K562 (cell line): ENCODE data around the gene ENTPD3. TPM values are rescaled to one million over a fixed set of nuclear protein-coding genes. Genes with fewer than 3 reads are reported as not detected.

Experiments
- ATAC-seq: fragments of 200-7000 bp; cut with Tn5 transposase; 3 replicates; pipeline ENCODE4 v1.9.1; 2020; ENCODE audit warnings: moderate library complexity
- BruUV-seq: library from RNA; stranded (reverse); fragments of 400-500 nt; replicated peaks from 2 replicates; lab custom pipeline; 2021; lab: Mats Ljungman, UMichigan
- CTCF ChIA-PET: fragments of 300-600 bp; formaldehyde crosslinking; extraction: SDS; loops from one replicate; lab custom pipeline; 2021; ENCODE audit warnings: low intra/inter-chr PET ratio; lab: Yijun Ruan, JAX
- POLR2A ChIA-PET: fragments of 300-600, 350-650 bp; sonication (Branson Sonifier 250); formaldehyde crosslinking; extraction: SDS; loops from one replicate; lab custom pipeline; 2021; ENCODE audit warnings: antibody characterized with exemption, inconsistent platforms; lab: Yijun Ruan, JAX
- DNase-seq, 4 experiments: peaks; one replicate each; pipeline versions ENCODE4 v3.0.0 to v3.0.0-alpha.2; 2011 to 2018; ENCODE audit warnings: low spot score in 3 of 4, mixed read lengths in 3 of 4; ENCODE audit errors: extremely low read depth in 1 of 4
- FAIRE-seq: peaks from 2 replicates; lab custom pipeline; 2011; peaks lifted over from hg19 to GRCh38; lab: Jason Lieb, UNC
- H2AFZ ChIP-seq: 2 replicates; pipeline ENCODE4 v1.6.0; 2011; ENCODE audit warnings: low read depth, low read length, control low read depth, inconsistent platforms
- H3K27ac ChIP-seq: fragments of 200-600 bp; 3 replicates; pipeline ENCODE4 v1.8.0; 2011; ENCODE audit warnings: low read depth, mild to moderate bottlenecking, control low read depth, inconsistent platforms, low read length, moderate library complexity, mixed read lengths; ENCODE audit errors: extremely low read depth
- H3K27me3 ChIP-seq, 2 experiments: fragments of 300-600 bp in 1 of 2; 2 replicates in 1 of 2; 3 replicates in 1 of 2; pipeline versions ENCODE4 v1.6.0 to v1.8.0; 2011; ENCODE audit warnings: inconsistent platforms in 2 of 2, low read length in 2 of 2, mild to moderate bottlenecking in 1 of 2, mixed read lengths in 1 of 2, moderate library complexity in 1 of 2; ENCODE audit not compliant: control insufficient read depth in 2 of 2, insufficient read depth in 2 of 2
- H3K36me3 ChIP-seq: fragments of 300-600 bp; 3 replicates; pipeline ENCODE4 v1.8.0; 2011; ENCODE audit warnings: mild to moderate bottlenecking, low read length, inconsistent platforms; ENCODE audit not compliant: control insufficient read depth, insufficient read depth
- H3K4me1 ChIP-seq, 2 experiments: fragments of 200-600 bp in 1 of 2; replicated peaks in 1 of 2; 2 replicates in 1 of 2; 3 replicates in 1 of 2; pipeline versions ENCODE4 v1.5.1 to v1.8.0; 2011; ENCODE audit warnings: inconsistent platforms in 2 of 2, low read length in 2 of 2, mild to moderate bottlenecking in 1 of 2, mixed read lengths in 1 of 2, moderate library complexity in 1 of 2; ENCODE audit not compliant: control insufficient read depth in 2 of 2, insufficient read depth in 2 of 2
- H3K4me2 ChIP-seq: 2 replicates; pipeline ENCODE4 v1.6.1; 2011; ENCODE audit warnings: low read length, control low read depth, inconsistent platforms, mixed read lengths; ENCODE audit not compliant: insufficient read depth
- H3K4me3 ChIP-seq: fragments of 200-600 bp; sonication (generic), shearing (Covaris generic); 2 replicates; pipeline ENCODE4 v1.5.1; 2016; ENCODE audit warnings: control low read depth, inconsistent platforms
- H3K79me2 ChIP-seq: fragments of 200-600 bp; 3 replicates; pipeline ENCODE4 v1.8.0; 2011; ENCODE audit warnings: low read length, inconsistent platforms; ENCODE audit not compliant: control insufficient read depth, insufficient read depth
- H3K9ac ChIP-seq, 2 experiments: 2 replicates each; pipeline versions ENCODE4 v1.6.0 to v1.6.1; 2011; ENCODE audit warnings: low read depth in 2 of 2, low read length in 2 of 2, control low read depth in 1 of 2, inconsistent platforms in 1 of 2, mild to moderate bottlenecking in 1 of 2, mixed read lengths in 1 of 2; ENCODE audit not compliant: insufficient read depth in 1 of 2
- H3K9me1 ChIP-seq: one replicate; pipeline ENCODE4 v1.6.0; 2011; ENCODE audit warnings: inconsistent platforms, mild to moderate bottlenecking, low read length, moderate library complexity; ENCODE audit not compliant: control insufficient read depth, insufficient read depth
- H3K9me3 ChIP-seq: replicated peaks from 2 replicates; pipeline ENCODE4 v1.5.1; 2011; ENCODE audit warnings: low read depth, low read length, inconsistent platforms; ENCODE audit not compliant: control insufficient read depth, insufficient read depth
- H4K20me1 ChIP-seq: replicated peaks from 2 replicates; pipeline ENCODE4 v1.6.1; 2011; ENCODE audit warnings: low read length, inconsistent platforms, mixed read lengths; ENCODE audit not compliant: control insufficient read depth, insufficient read depth
- BRD4 ChIP-seq: fragments of 200-600 bp; sonication (generic); IDR thresholded peaks from 2 replicates; pipeline ENCODE4 v1.6.1; 2017; ENCODE audit warnings: inconsistent platforms
- DMBX1 ChIP-seq: fragments of 250-450 bp; sonication (Bioruptor Pico); IDR thresholded peaks from 2 replicates; pipeline ENCODE4 v1.8.0; 2022; ENCODE audit warnings: inconsistent platforms, mild to moderate bottlenecking, moderate library complexity, borderline replicate concordance
- FOXJ2 ChIP-seq: fragments of 200-800 bp; sonication (Bioruptor generic); IDR thresholded peaks from 2 replicates; pipeline ENCODE4 v1.6.1; 2016; ENCODE audit warnings: missing genetic modification characterization, missing compliant biosample characterization
- RBFOX2 ChIP-seq: fragments of 200-400 bp; formaldehyde crosslinking; IDR thresholded peaks from 2 replicates; pipeline ENCODE4 v1.6.1; 2017; ENCODE audit warnings: low read depth, mild to moderate bottlenecking, low read length, moderate library complexity
- SP1 ChIP-seq: sonication (generic); formaldehyde crosslinking; IDR thresholded peaks from 2 replicates; pipeline ENCODE4 v1.8.1; 2022; ENCODE audit warnings: mild to moderate bottlenecking, missing genetic modification reagents
- ZFP30 ChIP-seq: fragments of 250-450 bp; sonication (Bioruptor Pico); IDR thresholded peaks from 2 replicates; pipeline ENCODE4 v1.8.0; 2022; ENCODE audit warnings: moderate library complexity, mild to moderate bottlenecking, inconsistent platforms, borderline replicate concordance
- WGBS: fragments of 100-300 bp; shearing (Covaris generic); methylation state at CpG from one replicate; pipeline ENCODE4 v1.1.6; 2016; ENCODE audit warnings: low coverage, mixed read lengths; ENCODE audit not compliant: insufficient coverage; ENCODE audit errors: missing lambda C conversion rate; 5-methylcytosine and 5-hydroxymethylcytosine counted together
- in situ Hi-C: fragments of 300-500 bp; cut with MboI; formaldehyde crosslinking; loops from 4 replicates; pipeline ENCODE4 v1.15.0; 2018; ENCODE audit warnings: inconsistent platforms, mixed read lengths
- intact Hi-C: fragments of 100-400 bp; cut with micrococcal nuclease; formaldehyde crosslinking; loops from 2 replicates; pipeline ENCODE4 v1.14.2; 2022
- polyA plus RNA-seq, 8 experiments: library from polyadenylated mRNA; depleted of rRNA in 4 of 8; stranded (reverse) in 5 of 8; unstranded in 3 of 8; fragments of >200 nt; fragmentation: Nextera tagmentation in 2 of 8; fragmentation: Illumina TruSeq in 1 of 8; extraction: Ambion mirVana in 2 of 8; extraction: Trizol in 1 of 8; gene quantifications; 2 replicates each; pipeline versions ENCODE4 v1.2.1 to v1.2.3, GENCODE V29; 2011 to 2014; ENCODE audit warnings: inconsistent platforms in 1 of 8, missing spikeins in 1 of 8
- total RNA-seq, 7 experiments: library from RNA; depleted of rRNA in 6 of 7; stranded (reverse); fragments of >200 nt in 6 of 7; fragmentation: Illumina TruSeq in 2 of 7; extraction: Trizol in 2 of 7; gene quantifications; 2 replicates each; pipeline versions ENCODE4 v1.2.1 to v1.2.3, GENCODE V29; 2011 to 2021; ENCODE audit warnings: low replicate concordance in 1 of 7
- TF ChIP-seq, protein P1 (sequence below): sonication (generic); formaldehyde crosslinking; IDR thresholded peaks from 2 replicates; pipeline ENCODE4 v1.8.1; 2023; ENCODE audit warnings: mild to moderate bottlenecking, missing genetic modification reagents
- TF ChIP-seq, protein P2 (sequence below): fragments of 200-800 bp; sonication (Bioruptor generic); IDR thresholded peaks from 2 replicates; pipeline ENCODE4 v1.6.1; 2017; ENCODE audit warnings: missing genetic modification characterization, missing compliant biosample characterization
- TF ChIP-seq, protein P3 (sequence below), 2 experiments: IDR thresholded peaks in 1 of 2; conservative IDR thresholded peaks in 1 of 2; 2 replicates each; pipeline ENCODE4 v1.6.1; 2016; ENCODE audit warnings: low read depth in 2 of 2, mild to moderate bottlenecking in 1 of 2, missing compliant biosample characterization in 1 of 2, missing genetic modification characterization in 1 of 2, moderate library complexity in 1 of 2

ENTPD3 gene
- total and polyA plus RNA-seq, 9 of the 15 experiments (the other 6 are each of a cell fraction or from before 2014, with no cell fraction given): 0.23 to 2.1 (median 0.58) TPM

DNA sequence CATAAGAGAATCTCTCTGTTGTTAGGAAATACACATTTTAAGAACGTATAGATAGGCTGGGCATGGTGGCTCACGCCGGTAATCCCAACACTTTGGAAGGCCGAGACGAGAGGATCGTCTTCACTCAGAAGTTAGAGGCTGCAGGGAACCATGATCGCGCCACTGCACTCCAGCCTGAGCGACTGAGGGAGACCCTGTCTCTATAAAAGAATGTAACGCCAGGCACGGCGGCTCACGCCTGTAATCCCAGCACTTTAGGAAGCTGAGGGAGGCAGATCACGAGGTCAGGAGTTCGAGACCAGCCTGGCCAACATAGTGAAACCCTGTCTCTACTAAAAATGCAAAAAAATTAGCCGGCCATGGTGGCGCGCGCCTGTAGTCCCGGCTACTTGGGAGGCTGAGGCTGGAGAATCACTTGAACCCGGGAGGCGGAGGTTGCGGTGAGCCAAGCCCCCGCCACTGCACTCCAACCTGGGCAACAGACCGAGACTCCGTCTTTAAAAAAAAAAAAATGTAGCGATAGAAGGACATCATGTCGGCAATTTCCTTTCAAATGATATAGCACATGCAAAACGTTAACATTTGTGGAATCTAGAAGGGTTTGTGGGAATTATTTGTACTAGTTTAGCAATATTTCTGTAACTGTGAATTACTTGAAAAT, 69.4 kb downstream of the ENTPD3 start (continued):
- TF ChIP-seq, protein P1, sequence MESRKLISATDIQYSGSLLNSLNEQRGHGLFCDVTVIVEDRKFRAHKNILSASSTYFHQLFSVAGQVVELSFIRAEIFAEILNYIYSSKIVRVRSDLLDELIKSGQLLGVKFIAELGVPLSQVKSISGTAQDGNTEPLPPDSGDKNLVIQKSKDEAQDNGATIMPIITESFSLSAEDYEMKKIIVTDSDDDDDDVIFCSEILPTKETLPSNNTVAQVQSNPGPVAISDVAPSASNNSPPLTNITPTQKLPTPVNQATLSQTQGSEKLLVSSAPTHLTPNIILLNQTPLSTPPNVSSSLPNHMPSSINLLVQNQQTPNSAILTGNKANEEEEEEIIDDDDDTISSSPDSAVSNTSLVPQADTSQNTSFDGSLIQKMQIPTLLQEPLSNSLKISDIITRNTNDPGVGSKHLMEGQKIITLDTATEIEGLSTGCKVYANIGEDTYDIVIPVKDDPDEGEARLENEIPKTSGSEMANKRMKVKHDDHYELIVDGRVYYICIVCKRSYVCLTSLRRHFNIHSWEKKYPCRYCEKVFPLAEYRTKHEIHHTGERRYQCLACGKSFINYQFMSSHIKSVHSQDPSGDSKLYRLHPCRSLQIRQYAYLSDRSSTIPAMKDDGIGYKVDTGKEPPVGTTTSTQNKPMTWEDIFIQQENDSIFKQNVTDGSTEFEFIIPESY (CRISPR knock-in tag): peak; percentile 55
- TF ChIP-seq DMBX1 (CRISPR knock-in tag) (0 out of 2 replicates have a peak, but pooled peaks have one; percentile 8), BRD4 (peak; percentile 52; the same call in 1 of the 2 replicates)

DNA sequence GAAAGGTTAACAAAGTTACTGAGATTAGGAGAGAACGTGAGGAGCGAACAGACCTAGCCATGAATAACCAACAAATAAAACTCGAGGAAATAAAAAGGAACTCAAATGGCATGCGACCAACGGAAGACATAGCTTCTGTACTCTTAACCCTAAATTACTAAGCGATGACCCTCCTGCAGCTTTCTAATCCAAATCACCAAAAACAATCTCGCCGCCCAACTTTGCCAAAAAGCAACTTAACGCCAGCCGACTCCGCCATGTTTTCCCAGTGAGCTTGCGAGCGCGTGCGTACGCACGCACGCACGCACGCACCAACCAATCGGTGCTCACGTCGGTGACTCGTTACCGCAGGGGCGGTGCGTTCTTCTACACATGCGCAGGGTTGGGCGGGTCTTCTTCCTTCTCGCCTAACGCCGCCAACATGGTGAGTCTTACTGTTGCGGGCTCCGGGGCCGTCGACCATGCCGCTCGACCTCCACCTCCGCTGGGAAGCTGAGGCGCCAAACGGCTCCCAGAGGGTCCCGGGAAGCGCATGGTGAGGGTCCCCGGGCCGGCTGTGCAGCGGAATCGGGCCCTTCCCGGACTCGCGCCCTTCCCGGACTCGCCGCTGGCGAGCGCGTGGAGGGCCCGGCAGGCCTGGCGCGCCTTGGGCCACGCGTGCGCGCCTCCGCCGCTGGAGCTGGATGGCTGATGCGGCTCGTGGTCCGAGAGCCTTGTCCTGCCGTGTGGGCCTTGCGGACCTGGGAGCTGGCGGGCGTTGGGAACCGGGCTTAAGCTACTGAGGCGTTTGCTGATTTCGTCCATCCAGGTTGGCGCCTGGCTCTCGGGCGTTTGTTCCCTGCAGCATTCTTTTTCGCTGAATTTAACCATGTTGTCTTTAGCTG, 70.2 kb downstream of the ENTPD3 start, which contains the start of gene RPL14:
RPL14 (plus strand) TSS at position 400 of the 884 bp plus-strand sequence; CDS start at position 533, 133 bp downstream.
- Histone ChIP-seq H3K9me1 (no peaks in the 10 kb centered on the region), H3K4me2 (peak within 1 kb of the TSS; percentile 94), H4K20me1 (no peaks in the 10 kb centered on the region; the same call in 1 of the 2 replicates), H3K4me3 (peak within 1 kb of the TSS; percentile 73), H3K9me3 (no peaks in the 10 kb centered on the region), H2AFZ (peak within 1 kb of the TSS; percentile 81), H3K9ac (peak within 1 kb of the TSS; percentile 91 to 100), H3K36me3 (peaks cover 46% of the 10 kb centered on the region), H3K79me2 (peaks cover 55% of the 10 kb centered on the region), H3K27ac (peak within 1 kb of the TSS; percentile 93), H3K27me3 (no peaks in the 10 kb centered on the region), H3K4me1 (peaks cover 17 to 26% of the 10 kb centered on the region in 2 experiments)
- FAIRE-seq: peak; percentile 96
- BruUV-seq: no TSS peak
- ChIA-PET CTCF (no interaction called here), POLR2A (interaction anchor here (0.5 to 2.1 kb wide), 26 partner anchors 8 to 265 kb away, joined by 3 to 19 read pairs (median 4); partner anchors contain the start of genes EIF1B, ZNF619 and ZNF621)
- in situ Hi-C loops: loop anchor here (25.0 kb wide), 1 partner anchor 1045 kb away; the partner anchor contains the start of gene RPSA
- DNase-seq: peak; percentile 93 to 99 (median 96)
- peak; percentile 85 for ATAC-seq
- intact Hi-C loops: loop anchor here (2.0 to 10.0 kb wide), 2 partner anchors 20 to 1072 kb away; partner anchors contain the start of genes SLC25A38 and ZNF619
- under 1% methylated on average over 74 of the region's 79 CpGs for WGBS
- TF ChIP-seq ZFP30 (no peak), FOXJ2 (tag) (no peak), RBFOX2 (peak; percentile 99), SP1 (CRISPR knock-in tag) (peak; percentile 87)
- TF ChIP-seq, protein P2, sequence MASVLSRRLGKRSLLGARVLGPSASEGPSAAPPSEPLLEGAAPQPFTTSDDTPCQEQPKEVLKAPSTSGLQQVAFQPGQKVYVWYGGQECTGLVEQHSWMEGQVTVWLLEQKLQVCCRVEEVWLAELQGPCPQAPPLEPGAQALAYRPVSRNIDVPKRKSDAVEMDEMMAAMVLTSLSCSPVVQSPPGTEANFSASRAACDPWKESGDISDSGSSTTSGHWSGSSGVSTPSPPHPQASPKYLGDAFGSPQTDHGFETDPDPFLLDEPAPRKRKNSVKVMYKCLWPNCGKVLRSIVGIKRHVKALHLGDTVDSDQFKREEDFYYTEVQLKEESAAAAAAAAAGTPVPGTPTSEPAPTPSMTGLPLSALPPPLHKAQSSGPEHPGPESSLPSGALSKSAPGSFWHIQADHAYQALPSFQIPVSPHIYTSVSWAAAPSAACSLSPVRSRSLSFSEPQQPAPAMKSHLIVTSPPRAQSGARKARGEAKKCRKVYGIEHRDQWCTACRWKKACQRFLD (CRISPR knock-in tag): peak; percentile 20; the same call in 1 of the 2 replicates
- TF ChIP-seq, protein P3, sequence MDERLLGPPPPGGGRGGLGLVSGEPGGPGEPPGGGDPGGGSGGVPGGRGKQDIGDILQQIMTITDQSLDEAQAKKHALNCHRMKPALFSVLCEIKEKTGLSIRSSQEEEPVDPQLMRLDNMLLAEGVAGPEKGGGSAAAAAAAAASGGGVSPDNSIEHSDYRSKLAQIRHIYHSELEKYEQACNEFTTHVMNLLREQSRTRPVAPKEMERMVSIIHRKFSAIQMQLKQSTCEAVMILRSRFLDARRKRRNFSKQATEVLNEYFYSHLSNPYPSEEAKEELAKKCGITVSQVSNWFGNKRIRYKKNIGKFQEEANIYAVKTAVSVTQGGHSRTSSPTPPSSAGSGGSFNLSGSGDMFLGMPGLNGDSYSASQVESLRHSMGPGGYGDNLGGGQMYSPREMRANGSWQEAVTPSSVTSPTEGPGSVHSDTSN (CRISPR knock-in tag; IDR thresholded peaks at IDR 0.05; ENCODE audit: low read depth): no peak
- TF ChIP-seq, protein P3 (tag; conservative IDR thresholded peaks at IDR 0.05; ENCODE audit: low read depth): no peak
